Measurements from ENCODE around the gene ZKSCAN8. TPM values are rescaled to one million over a fixed set of nuclear protein-coding genes. Genes with fewer than 3 reads are reported as not detected.

ZKSCAN8 gene
- total RNA-seq, 1 donor from 2014 or later = 21.4 TPM

GRCh38 chr6:28158318-28158717, 16.6 kb downstream of the ZKSCAN8 start:
- H3K36me3 Mint-ChIP-seq (ENCODE audit: low read depth) = peaks cover 35% of the 10 kb centered on the region
- H3K9me3 Mint-ChIP-seq (ENCODE audit: low read depth) = peaks cover 3% of the 10 kb centered on the region

GRCh38 chr6:28159029-28159607, 17.4 kb downstream of the ZKSCAN8 start:
- peaks cover 3% of the 10 kb centered on the region for H3K9me3 Mint-ChIP-seq (ENCODE audit: low read depth)
- H3K27me3 Mint-ChIP-seq (ENCODE audit: low read depth) = no peaks in the 10 kb centered on the region
- TF ChIP-seq CTCF (IDR thresholded peaks at IDR 0.05) = no peak
- H3K4me1 Mint-ChIP-seq (ENCODE audit: low read depth) = peaks cover 16% of the 10 kb centered on the region
- H3K4me3 Mint-ChIP-seq (ENCODE audit: unreplicated experiment) = no peak overlapping the region
- H3K36me3 Mint-ChIP-seq (ENCODE audit: low read depth) = peaks cover 28% of the 10 kb centered on the region
- no peak overlapping the region for H3K27ac Mint-ChIP-seq (ENCODE audit: unreplicated experiment)
- DNase-seq (ENCODE audit: low spot score) = no peak

More at GRCh38 chr6:28158318-28158717, 16.6 kb downstream of the ZKSCAN8 start:
- H3K27ac Mint-ChIP-seq (ENCODE audit: unreplicated experiment) = no peak overlapping the region
- H3K27me3 Mint-ChIP-seq (ENCODE audit: low read depth) = no peaks in the 10 kb centered on the region
- no peak overlapping the region for H3K4me3 Mint-ChIP-seq (ENCODE audit: unreplicated experiment)
- peaks cover 16% of the 10 kb centered on the region for H3K4me1 Mint-ChIP-seq (ENCODE audit: low read depth)
- TF ChIP-seq CTCF (IDR thresholded peaks at IDR 0.05) = no peak
- no peak for DNase-seq (ENCODE audit: low spot score)

- H3K27me3 Mint-ChIP-seq (ENCODE audit: low read depth) = no peaks in the 10 kb centered on the region
Measured at GRCh38 chr6:28160233-28160632, 18.6 kb downstream of the ZKSCAN8 start.

GRCh38 chr6:28161410-28162079, 19.9 kb downstream of the ZKSCAN8 start:
- H3K27ac Mint-ChIP-seq (ENCODE audit: unreplicated experiment) = no peak overlapping the region
- peaks cover 12% of the 10 kb centered on the region for H3K36me3 Mint-ChIP-seq (ENCODE audit: low read depth)
- peak; percentile 92 for DNase-seq (ENCODE audit: low spot score)
- no peaks in the 10 kb centered on the region for H3K27me3 Mint-ChIP-seq (ENCODE audit: low read depth)
- no peak for TF ChIP-seq CTCF (IDR thresholded peaks at IDR 0.05)
- peak overlapping the region; percentile 66 for H3K4me3 Mint-ChIP-seq (ENCODE audit: unreplicated experiment)
- peaks cover 16% of the 10 kb centered on the region for H3K4me1 Mint-ChIP-seq (ENCODE audit: low read depth)
- peaks cover 3% of the 10 kb centered on the region for H3K9me3 Mint-ChIP-seq (ENCODE audit: low read depth)

More at GRCh38 chr6:28160233-28160632, 18.6 kb downstream of the ZKSCAN8 start:
- peaks cover 3% of the 10 kb centered on the region for H3K9me3 Mint-ChIP-seq (ENCODE audit: low read depth)
- no peak for TF ChIP-seq CTCF (IDR thresholded peaks at IDR 0.05)
- H3K4me1 Mint-ChIP-seq (ENCODE audit: low read depth) = peaks cover 16% of the 10 kb centered on the region
- H3K27ac Mint-ChIP-seq (ENCODE audit: unreplicated experiment) = no peak overlapping the region
- H3K36me3 Mint-ChIP-seq (ENCODE audit: low read depth) = peaks cover 19% of the 10 kb centered on the region
- no peak for DNase-seq (ENCODE audit: low spot score)
- H3K4me3 Mint-ChIP-seq (ENCODE audit: unreplicated experiment) = no peak overlapping the region

GRCh38 chr6:28165563-28165962, 23.9 kb downstream of the ZKSCAN8 start:
- H3K27ac Mint-ChIP-seq (ENCODE audit: unreplicated experiment) = no peak overlapping the region
- H3K9me3 Mint-ChIP-seq (ENCODE audit: low read depth) = peaks cover 3% of the 10 kb centered on the region
- no peaks in the 10 kb centered on the region for H3K27me3 Mint-ChIP-seq (ENCODE audit: low read depth)

More at GRCh38 chr6:28165563-28165962, 23.9 kb downstream of the ZKSCAN8 start:
- DNase-seq (ENCODE audit: low spot score) = no peak
- TF ChIP-seq CTCF (IDR thresholded peaks at IDR 0.05) = no peak
- no peak overlapping the region for H3K4me3 Mint-ChIP-seq (ENCODE audit: unreplicated experiment)
- peaks cover 18% of the 10 kb centered on the region for H3K4me1 Mint-ChIP-seq (ENCODE audit: low read depth)
- peaks cover 2% of the 10 kb centered on the region for H3K36me3 Mint-ChIP-seq (ENCODE audit: low read depth)

All from chondrocyte (in vitro differentiated cells).